Glomerular endothelial cell (primary cell): Measurements from ENCODE around the gene FGF1. TPM values are rescaled to one million over a fixed set of nuclear protein-coding genes. Genes with fewer than 3 reads are reported as not detected.
A peak's percentile ranks its signal among the peaks of the same experiment; 100 is the strongest.

ENCODE experiments used
- DNase-seq: peaks from one replicate; pipeline ENCODE4 v3.0.0-alpha.2; 2011; ENCODE audit warnings: low read depth, low spot score; ENCODE audit errors: extremely low read depth
- total RNA-seq: library from RNA; depleted of rRNA; stranded (reverse); fragments of >200 nt; gene quantifications from 2 replicates; pipeline ENCODE4 v1.2.3, GENCODE V29; 2015

Gene FGF1
- total RNA-seq, 1 donor from 2014 or later, result 1.5 TPM

DNA sequence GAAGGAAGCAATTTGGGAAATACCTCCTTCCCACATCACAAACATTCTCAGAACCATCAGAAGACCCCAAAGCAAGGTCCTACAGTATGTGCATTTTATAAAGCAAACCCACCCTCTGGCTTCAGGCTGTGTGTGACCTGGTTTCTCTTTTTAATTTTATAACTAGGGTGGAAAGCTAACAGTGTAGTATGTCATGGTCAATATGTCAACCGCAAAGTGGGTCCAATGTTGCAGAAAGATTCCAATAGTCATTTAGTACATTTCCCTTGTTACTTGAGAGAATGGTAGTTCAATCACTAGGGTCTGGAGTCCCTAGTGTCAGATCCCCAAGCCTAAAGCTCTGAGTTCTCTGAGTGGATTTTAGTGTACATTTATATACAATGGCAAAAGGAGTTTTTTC is 96.2 kb downstream of the FGF1 start:
- DNase-seq, result no peak

DNA sequence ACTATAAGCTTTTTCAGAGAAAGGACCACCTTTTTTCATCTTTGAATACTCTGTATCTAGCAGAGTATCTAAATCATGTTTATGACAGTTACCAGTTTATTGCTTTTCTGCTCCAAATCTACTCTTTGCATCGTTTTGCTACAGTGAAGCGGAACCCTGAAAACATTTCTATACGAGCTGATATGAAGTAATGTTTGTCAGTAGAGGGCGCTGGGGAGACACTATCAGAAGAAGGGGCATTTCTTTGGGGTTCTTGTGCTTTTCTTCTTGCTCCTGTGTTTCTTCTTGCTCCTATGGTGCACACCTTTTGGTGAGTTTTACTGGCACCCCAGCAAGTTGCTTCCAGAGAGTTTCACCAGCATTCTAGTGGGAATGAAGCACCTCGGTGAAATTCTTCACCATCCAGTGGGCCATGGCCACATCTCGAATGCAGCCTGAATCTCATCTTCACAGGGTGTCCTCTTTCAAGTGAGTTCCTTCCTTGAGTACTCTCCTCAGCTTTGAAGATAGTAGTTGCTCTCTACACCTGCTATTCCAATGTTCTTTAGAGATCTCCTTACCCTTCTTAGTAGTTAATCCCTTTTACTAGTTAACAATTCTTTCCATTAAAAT is 98.4 kb downstream of the FGF1 start:
- DNase-seq, result no peak

DNA sequence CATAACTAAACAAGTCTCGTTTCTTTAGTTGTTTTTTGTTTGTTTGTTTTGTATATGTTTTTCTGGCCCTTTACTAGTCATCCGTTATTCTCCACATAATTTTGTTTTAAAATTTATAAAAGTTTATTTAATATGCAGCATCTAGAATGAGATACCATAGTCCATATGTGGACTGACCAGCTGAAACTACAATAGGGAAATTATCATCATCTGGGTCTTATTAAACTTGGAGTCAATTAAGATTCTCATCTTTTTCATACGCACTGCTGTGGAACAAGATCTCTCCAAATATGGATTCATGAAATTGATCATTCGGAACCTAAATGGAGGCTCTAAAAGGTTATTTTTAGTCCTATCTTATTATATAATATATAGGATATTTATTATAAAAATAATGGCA is 99.3 kb downstream of the FGF1 start:
- no peak for DNase-seq

DNA sequence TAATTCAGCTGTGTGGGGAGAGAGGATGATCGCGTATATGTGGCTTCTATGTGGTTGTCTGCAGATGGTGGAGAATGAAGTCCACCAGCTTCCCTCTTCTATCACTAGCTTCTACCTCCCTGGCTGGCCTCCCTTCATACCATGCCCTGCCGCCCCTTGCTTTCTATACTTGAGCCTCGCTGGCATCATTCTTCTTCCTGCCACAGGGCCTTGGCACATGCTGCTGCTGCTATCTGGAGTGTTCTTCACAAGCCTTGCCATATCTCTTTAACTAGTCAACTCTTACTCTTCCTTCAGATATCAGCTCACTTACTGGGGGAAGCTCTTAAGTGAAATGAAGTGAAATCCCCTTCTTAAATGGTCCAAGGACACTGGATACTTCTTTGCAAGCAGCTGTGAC is 100.4 kb downstream of the FGF1 start:
- DNase-seq, result no peak

DNA sequence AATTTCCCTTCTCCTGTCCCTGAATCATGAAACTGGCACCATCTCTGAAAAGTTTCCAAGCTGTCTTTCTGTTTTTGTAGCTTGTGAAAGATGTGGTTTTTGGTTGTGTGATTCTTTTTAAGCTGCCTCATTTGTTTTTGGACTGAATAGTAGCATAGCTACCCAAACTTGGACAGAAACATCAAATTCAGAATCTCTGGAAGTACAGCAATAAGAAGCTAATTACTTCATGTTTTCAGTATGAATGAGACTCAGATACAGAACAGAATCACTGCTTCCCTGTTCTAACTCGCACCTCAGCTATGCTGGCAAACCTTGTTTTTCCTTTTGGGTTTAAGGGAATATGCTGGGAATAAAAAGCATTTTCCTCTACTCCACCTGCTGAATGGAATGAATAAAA is 101.0 kb downstream of the FGF1 start:
- no peak for DNase-seq

DNA sequence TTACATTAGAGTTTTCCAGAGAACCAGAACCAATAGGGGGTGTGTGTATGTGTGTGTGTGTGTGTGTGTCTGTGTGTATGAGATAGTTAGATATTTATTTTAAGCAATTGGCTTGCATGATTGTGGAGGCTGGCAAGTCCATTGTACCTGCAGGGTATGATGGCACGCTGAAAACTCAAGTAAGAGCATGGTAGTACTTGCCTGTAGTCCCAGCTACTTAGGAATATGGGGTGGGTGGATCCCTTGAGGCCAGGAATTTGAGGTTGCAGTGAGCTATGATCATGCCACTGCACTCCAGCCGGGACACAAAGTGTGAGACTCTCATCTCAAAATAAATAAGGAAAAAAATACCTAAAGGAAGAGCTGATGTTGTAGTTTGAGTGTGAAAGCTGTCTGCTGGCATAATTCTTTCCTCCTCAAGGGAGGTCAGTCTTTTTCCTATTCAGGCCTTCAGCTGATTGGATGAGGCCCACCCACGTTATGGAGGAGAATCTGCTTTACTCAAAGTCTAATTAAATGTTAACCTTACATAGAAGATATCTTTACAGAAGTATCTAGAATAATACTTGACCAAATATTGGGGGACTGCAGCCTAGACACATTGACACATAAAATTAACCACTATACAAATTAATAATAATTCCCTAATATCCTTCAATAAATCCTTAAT is 107.6 kb downstream of the FGF1 start:
- DNase-seq, result no peak

DNA sequence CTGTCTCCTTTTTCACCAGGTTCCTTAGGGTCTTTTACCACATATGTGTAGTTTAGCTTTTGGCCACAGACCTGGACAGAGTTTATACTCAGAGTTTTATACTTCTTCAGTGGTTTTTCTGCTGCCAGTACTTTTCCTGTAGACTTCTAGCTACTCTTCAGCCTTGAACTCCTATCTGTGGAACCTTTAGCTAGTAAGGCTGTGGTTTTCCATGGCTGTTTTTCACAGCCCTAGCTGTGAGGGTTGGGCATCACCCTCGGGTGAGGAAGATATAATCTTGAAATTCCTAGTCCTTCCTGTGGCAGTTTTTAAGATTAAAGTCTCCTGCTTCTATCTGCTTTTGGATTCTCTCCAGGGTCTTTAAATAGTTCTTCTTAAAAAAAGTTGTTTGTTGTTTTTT is 109.1 kb downstream of the FGF1 start:
- DNase-seq, result no peak

DNA sequence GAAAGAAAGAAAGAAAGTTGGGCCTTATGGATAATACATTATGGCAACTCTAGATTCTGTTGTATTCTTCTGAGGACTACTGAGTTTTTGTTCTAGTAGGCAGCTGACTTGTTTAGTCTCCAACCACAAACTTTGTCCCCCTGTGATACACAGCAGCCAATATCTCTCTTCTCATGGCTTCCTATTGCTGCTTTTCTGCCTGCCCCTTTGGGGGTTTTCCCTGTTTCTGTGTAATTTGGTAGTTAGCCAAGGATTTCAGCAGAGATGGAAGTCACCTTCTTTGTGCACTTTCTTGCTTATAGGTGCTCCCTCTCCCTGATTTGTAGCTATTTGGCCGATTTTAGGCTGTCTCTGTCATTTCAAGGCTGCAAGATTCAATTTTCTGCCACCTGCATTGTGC is 109.6 kb downstream of the FGF1 start:
- DNase-seq, result no peak

DNA sequence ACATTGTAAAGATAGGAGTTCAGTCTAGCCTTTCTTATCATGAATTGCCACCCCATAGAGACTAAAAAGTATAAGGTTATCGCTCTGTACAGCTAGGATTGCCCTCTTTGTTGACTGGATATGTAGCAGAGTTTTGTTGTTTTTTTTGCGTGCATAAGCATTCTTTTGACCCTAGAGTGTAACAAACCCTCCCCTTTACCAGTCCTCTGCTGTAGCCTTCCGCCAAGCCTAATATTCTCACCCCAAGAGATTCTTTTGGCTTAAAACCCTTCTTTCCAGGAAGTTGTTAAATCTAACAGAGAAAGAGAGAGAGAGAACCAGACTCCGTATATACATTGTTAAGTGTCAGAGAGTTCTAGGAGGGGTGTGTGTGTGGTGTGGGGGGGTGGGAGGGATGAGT is 113.9 kb downstream of the FGF1 start:
- DNase-seq, result no peak

DNA sequence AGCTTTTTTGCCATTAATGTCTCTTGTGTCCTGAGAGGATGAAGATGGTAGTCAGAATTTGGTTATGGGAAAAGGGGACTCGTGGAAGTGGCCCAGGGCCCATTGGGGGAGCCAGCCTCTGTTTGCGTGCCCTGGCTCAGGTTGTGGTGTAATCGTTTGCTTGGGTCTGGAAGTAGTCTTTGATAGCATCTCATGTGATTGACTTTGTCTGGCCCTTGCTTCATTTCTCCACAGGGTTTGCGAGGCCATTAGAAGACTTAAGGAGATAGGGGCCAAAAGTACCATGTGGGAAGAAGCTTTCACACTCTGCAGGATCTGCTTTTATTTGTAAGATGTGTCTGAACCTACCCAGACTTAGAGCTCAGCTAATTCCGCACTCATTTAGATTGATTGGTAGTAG is 114.5 kb downstream of the FGF1 start:
- no peak for DNase-seq

DNA sequence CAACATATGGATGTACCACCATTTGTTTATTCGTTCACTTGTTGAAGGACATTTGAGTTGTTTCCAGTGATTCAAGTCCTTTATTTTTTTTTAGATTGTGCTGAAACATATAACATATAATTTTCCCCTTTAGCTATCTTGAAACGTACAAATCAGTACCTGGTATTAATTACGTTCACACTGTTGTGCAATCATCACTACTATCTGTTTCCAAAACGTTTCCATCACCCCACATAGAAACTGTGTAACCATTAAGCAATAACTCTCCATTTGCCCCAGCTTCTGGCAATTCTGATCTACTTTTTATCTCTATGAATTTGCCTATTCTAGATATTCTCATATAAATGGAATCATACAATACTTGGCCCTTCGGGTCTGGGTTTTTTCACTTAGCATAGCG is 116.0 kb downstream of the FGF1 start:
- DNase-seq, result no peak

DNA sequence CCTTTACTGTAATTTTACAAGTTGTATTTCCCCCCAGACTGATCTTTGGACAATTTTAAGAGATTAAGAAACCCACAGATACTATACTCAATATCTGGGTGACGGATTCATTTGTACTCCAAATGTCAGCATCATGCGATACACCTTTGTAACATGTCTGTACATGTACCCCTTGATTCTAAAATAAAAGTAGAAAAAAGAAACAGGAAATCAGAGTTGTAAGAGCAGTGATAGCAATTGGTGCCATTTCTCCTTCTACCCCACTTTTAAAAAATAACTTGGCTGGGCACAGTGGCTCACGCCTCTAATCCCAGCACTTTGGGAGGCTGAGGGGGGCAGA is 116.9 kb downstream of the FGF1 start:
- no peak for DNase-seq

DNA sequence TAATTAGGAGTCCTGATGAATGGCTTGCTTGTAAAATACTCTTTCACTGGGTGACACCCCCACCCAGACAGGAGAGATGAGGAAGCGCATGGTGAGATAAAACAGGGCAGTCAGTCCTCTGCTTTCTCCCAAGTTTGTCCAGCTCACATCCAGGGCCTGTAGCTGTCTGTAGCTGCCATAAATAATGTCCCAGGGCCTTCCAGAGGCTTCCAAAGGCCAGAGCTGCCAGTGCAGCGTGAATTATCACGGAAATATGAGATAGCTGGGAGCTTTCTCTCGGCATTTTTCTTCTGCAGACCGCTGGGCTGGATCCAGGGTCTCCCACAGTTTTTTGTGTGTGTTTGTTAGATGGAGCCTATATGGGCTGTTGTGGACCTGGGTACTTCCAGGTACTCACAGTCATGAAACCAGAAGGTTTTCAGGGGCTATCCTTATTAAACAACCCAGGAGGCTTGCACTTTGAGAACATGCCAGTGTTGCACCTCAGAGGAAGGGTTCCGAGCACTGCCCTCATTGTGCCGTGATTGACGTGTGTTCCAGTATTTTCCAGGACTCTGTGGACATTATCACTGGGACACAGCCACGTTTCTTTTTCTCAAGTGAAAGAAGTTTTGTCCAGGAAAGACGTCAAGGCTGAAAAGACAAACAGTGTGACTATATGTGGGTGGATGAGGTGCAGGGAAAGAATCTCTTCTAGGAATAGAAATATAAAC is 117.5 kb downstream of the FGF1 start:
- DNase-seq, result no peak

DNA sequence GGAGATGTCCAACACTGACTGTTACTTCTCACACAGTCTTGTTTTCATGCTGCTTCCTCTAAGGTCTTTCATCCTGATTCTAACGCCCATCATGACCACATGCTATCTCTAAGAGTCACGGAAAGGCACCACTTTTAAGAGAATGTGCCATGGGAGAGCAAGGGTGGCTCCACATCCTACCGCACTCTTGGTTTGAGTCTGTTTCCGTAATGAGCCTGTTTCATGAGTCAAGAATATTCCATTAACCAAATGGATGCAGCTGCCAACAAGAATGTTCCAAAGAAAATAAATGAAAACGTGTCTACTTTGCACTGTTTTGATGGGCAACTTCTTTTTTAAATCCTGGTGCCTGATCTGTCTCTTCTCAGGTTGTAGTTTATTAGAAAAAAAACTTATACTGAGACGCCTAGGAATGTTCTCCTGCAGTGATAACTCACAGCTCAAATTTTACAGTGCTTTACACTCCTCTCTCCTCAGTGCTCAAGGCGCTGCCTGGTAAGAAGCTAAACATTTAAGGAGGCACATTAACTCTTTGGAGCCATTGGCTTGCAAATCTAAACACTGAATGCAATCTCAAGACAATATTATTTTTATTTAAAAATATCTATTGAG is 124.3 kb downstream of the FGF1 start:
- DNase-seq, result no peak

DNA sequence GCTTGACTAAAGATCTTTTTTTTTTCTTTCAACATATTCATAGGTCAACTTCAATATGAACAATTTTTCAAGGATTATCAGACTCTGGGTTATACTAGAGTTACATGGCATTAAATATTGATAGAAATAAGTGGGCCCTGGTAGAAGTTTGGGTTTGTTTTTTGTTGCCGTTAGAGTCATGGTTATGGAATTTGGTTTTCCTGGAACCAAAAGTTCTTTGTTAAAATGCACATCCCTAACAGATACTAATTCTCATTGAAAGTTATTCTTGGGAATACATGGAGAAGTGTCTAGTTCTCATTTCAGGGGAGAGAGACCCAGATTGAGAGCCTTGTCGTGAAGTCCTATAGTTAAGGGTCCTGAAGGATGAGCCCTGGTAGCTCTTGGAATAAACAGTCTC is 124.9 kb downstream of the FGF1 start:
- DNase-seq, result no peak

DNA sequence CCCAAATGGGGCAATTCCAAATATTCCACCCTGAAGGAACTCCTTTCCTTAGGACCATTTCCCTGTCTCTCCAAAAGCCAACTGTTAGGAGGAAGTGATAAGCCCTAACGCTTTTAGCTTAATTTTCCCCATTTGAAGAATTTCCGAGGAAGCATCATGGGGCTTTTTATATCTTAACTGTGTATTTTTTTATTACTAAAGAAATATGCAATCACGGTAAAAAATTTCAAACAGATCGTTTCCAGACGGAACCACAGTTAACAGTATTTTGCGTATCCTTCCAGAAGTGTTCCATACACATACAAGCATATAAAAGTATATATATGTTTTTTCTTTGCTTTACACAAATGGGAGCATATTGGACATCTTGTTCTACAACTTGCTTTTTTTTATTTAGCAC is 133.8 kb downstream of the FGF1 start:
- DNase-seq, result no peak

DNA sequence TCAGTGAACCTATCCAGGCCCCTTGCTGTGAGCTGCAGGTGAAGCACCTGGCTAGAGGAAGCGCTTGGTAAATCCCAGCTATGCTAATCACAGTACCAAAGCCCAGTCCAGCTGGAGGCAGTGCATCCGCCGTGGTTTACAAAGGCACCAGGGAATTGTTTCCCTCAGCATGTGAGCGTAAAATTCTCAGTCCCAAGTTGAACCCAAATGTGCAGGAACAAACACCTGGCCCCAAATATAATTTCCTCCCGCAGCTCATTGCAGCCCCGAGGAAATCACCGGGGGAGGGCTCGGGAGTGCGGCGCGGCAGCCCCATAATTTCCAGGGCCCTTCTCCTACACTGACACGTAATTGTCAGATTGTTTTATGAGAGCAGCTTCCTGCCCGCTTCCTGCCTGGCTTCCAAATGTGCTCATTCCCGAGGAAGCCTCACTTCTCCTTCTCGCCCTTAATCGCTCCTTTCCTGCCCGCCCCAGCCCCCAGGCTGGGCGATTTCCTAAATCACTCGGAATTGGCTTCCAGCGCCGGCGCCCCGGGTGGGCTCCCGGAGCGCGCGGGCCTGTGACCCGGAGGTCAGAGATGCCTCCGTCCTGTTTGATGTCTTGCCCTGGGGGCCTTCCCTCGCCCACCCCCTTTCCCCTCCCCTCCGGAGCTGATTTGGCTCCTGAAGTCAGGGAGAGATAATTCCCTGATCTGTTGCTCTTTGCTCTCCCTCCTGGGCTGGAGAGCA is 134.4 kb downstream of the FGF1 start:
- no peak for DNase-seq

DNA sequence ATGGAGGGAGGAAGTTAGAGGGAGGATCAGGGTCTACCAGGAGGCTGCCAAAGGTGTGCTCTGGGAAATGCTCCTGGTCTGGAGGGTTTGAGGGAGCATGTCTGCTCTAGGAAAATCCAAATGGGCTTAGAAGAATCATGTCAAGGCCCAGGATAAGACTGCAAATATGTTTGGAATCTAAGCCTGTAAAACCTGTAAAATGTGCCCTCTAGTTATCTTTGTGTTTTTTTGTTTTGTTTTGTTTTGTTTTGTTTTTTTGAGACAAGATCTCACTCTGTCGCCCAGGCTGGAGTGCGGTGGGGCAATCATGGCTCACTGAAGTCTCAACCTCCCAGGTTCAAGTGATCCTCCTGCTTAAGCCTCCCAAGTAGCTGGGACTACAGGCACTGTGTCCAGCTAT is 135.4 kb downstream of the FGF1 start:
- DNase-seq, result no peak

DNA sequence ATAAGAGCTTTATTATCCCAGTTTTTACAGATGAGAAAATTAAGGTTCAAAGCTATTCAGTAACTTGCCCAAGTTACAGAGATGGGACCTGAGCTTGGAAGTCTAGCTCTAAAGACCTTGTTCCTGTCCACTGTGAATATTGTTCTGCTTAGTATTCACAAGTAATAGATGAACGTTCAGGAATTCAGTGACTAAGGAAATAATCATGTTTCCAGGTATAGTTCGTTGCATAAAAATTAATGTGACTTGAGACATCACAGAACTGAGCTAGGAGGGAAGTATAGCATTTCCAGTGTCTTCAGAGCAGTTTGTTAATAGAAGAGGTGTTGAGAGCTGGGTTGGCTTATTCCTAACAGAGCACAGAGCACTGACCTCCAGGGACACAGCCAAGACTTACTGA is 136.1 kb downstream of the FGF1 start:
- no peak for DNase-seq

DNA sequence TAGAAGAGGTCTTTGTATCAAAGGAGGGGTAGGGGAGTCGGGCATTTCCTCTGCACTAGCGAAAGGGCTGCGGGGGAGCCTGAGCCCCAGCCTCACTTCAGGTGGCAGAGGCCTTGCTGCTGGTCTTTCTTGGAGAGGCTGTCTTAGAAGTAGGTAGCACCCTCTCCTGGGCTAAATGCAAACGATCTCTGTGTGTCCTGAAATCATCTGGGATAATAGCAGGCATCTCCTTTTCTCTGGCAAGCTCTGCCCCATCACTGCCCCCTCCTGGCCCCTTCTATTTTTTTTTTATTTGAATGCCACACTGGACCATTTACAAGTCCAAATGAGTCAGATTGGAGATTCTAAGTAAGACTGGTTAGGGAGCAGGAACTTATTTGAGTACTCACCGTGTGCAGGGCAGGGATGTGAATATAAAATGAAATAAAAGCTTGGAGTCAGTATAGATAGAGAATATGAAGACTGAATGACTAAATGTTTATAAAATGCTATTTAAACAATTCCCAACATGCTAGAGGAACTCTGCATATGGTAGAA is 137.1 kb downstream of the FGF1 start:
- peak; percentile 93 for DNase-seq
